ENCODE results near the gene FBXO27.

- no peak for TF ChIP-seq CTCF (IDR thresholded peaks at IDR 0.05 in 8 of 11, conservative IDR thresholded peaks at IDR 0.05 in 3 of 11)
- no peak for TF ChIP-seq POLR2AphosphoS5 (IDR thresholded peaks at IDR 0.05)
- no peak for TF ChIP-seq POLR2A (IDR thresholded peaks at IDR 0.05)
Observed at GRCh38 chr19:39024875-39025641, 7.3 kb downstream of the FBXO27 start.
